ENCODE measurements around the gene VTI1A. TPM values are rescaled to one million over a fixed set of nuclear protein-coding genes. Genes with fewer than 3 reads are reported as not detected.
"Not testable (repeated sequence)": the region's sequence is repeated elsewhere in the genome, so short reads cannot be mapped to it uniquely, and the experiment has no call there.

Gene VTI1A
- total RNA-seq, 1 experiment from 2014 or later = 12.0 TPM

- no peak overlapping the region for H3K4me3 ChIP-seq
- DNase-seq = no peak
- H3K9me3 ChIP-seq = no peaks in the 10 kb centered on the region
- no peaks in the 10 kb centered on the region for H3K27me3 ChIP-seq
- no peaks in the 10 kb centered on the region for H3K36me3 ChIP-seq
Measured at GRCh38 chr10:112852306-112852705, 405.3 kb downstream of the VTI1A start.

GRCh38 chr10:112855134-112855533, 408.1 kb downstream of the VTI1A start:
- Histone ChIP-seq H3K9me3 (no peaks in the 10 kb centered on the region), H3K36me3 (no peaks in the 10 kb centered on the region), H3K4me3 (no peak overlapping the region), H3K27me3 (no peaks in the 10 kb centered on the region)
- no peak for DNase-seq

- Histone ChIP-seq H3K9me3 (no peaks in the 10 kb centered on the region), H3K27me3 (no peaks in the 10 kb centered on the region), H3K36me3 (no peaks in the 10 kb centered on the region), H3K4me3 (no peak overlapping the region)
- DNase-seq = no peak
Measured at GRCh38 chr10:112857493-112857892, 410.5 kb downstream of the VTI1A start.

- Histone ChIP-seq H3K9me3 (no peaks in the 10 kb centered on the region), H3K27me3 (no peaks in the 10 kb centered on the region), H3K4me3 (no peak overlapping the region), H3K36me3 (no peaks in the 10 kb centered on the region)
- DNase-seq = no peak
Measured at GRCh38 chr10:112858986-112859651, 412.1 kb downstream of the VTI1A start.

- H3K4me3 ChIP-seq = no peak overlapping the region
Measured at GRCh38 chr10:112859793-112860192, 412.8 kb downstream of the VTI1A start.

GRCh38 chr10:112863461-112863860, 416.4 kb downstream of the VTI1A start:
- H3K9me3 ChIP-seq, DNase-seq, H3K27me3 ChIP-seq, H3K36me3 ChIP-seq, H3K4me3 ChIP-seq: not testable (repeated sequence)

More at GRCh38 chr10:112859793-112860192, 412.8 kb downstream of the VTI1A start:
- Histone ChIP-seq H3K9me3 (no peaks in the 10 kb centered on the region), H3K27me3 (no peaks in the 10 kb centered on the region), H3K36me3 (no peaks in the 10 kb centered on the region)
- DNase-seq = no peak

Other genes starting within 250 kb of the VTI1A start
- gene TECTB, start 163.8 kb upstream of the VTI1A start, total RNA-seq (2014; rRNA removed; shearing (Covaris generic); ENCODE audit: low replicate concordance) = not detected in 2 replicates
- 3.2 and 6.5 TPM in 2 replicates for gene ACSL5, start 73.1 kb upstream of the VTI1A start, total RNA-seq (2014; rRNA removed; shearing (Covaris generic); ENCODE audit: low replicate concordance)
- 12.8 and 18.4 TPM in 2 replicates for gene ZDHHC6, start 301 bp upstream of the VTI1A start, total RNA-seq (2014; rRNA removed; shearing (Covaris generic); ENCODE audit: low replicate concordance)

Measured in MG63 (cell line).